HuH-7 (cell line): Measurements from ENCODE around the gene C2CD3.
"Not testable (repeated sequence)": the region's sequence is repeated elsewhere in the genome, so short reads cannot be mapped to it uniquely, and the experiment has no call there.

Experiments used
- DNase-seq: peaks from one replicate; pipeline ENCODE4 v3.0.0; 2011; ENCODE audit warnings: low spot score

The C2CD3 gene

GRCh38 chr11:74002832-74003231, 168.0 kb downstream of the C2CD3 start:
- no peak for DNase-seq

GRCh38 chr11:74001822-74002286, 168.9 kb downstream of the C2CD3 start:
- DNase-seq: no peak

- DNase-seq: no peak
Observed at GRCh38 chr11:74000307-74001133, 170.3 kb downstream of the C2CD3 start.

GRCh38 chr11:73999581-74000306, 171.1 kb downstream of the C2CD3 start:
- DNase-seq: no peak

GRCh38 chr11:73998846-73999575, 171.8 kb downstream of the C2CD3 start:
- DNase-seq: no peak

GRCh38 chr11:73997120-73997770, 173.6 kb downstream of the C2CD3 start:
- DNase-seq: no peak

GRCh38 chr11:73996161-73996747, 174.5 kb downstream of the C2CD3 start:
- DNase-seq: no peak

- no peak for DNase-seq
Observed at GRCh38 chr11:73995731-73996130, 175.1 kb downstream of the C2CD3 start.

GRCh38 chr11:73995247-73995646, 175.6 kb downstream of the C2CD3 start:
- DNase-seq: no peak

GRCh38 chr11:73991471-73992006, 179.3 kb downstream of the C2CD3 start:
- no peak for DNase-seq

GRCh38 chr11:73990730-73991129, 180.1 kb downstream of the C2CD3 start:
- no peak for DNase-seq

GRCh38 chr11:73989156-73989555, 181.6 kb downstream of the C2CD3 start:
- no peak for DNase-seq

GRCh38 chr11:73988227-73988626, 182.6 kb downstream of the C2CD3 start:
- no peak for DNase-seq

GRCh38 chr11:73985661-73986060, 185.1 kb downstream of the C2CD3 start:
- not testable (repeated sequence) for DNase-seq

- DNase-seq: no peak
Observed at GRCh38 chr11:73983741-73984538, 186.9 kb downstream of the C2CD3 start.

GRCh38 chr11:73982990-73983740, 187.6 kb downstream of the C2CD3 start:
- DNase-seq: peak; percentile 96

GRCh38 chr11:73982595-73982989, 188.2 kb downstream of the C2CD3 start, which contains the start of gene UCP2:
Gene UCP2 (minus strand): TSS chr11:73982843. CDS start chr11:73978378, 4,465 bp downstream.
- peak; percentile 79 for DNase-seq

- no peak for DNase-seq
Observed at GRCh38 chr11:73981051-73981805, 189.6 kb downstream of the C2CD3 start.
